ENCODE measurements around the gene DNAH3.

Gene DNAH3

GRCh38 chr16:21167929-21168602 is 17.4 kb upstream of the DNAH3 start:
- Histone ChIP-seq H3K27me3 (ENCODE audit: control insufficient read depth, insufficient read depth, low read length, poor library complexity, severe bottlenecking) (no peaks in the 10 kb centered on the region), H3K27ac (ENCODE audit: insufficient read depth, low read depth, low read length, poor library complexity, severe bottlenecking) (no peak overlapping the region), H3K9me3 (ENCODE audit: control insufficient read depth, low read length) (no peaks in the 10 kb centered on the region), H3K4me1 (ENCODE audit: control insufficient read depth, insufficient read depth, low read length) (no peaks in the 10 kb centered on the region), H3K4me3 (ENCODE audit: insufficient read depth, low read depth, low read length) (no peak overlapping the region), H3K36me3 (ENCODE audit: control insufficient read depth, insufficient read depth, low read length) (peaks cover 11% of the 10 kb centered on the region)
- 93 to 96% methylated on average over 12 of the region's 12 CpGs for WGBS, 2 experiments

GRCh38 chr16:21167360-21167759 is 16.7 kb upstream of the DNAH3 start:
- WGBS, 2 experiments = 89 to 97% methylated on average over 9 of the region's 9 CpGs

GRCh38 chr16:21166561-21166961 is 15.9 kb upstream of the DNAH3 start:
- 90% methylated on average over 9 of the region's 9 CpGs for WGBS, 2 experiments

More at GRCh38 chr16:21167360-21167759, 16.7 kb upstream of the DNAH3 start:
- no peaks in the 10 kb centered on the region for H3K4me1 ChIP-seq (ENCODE audit: control insufficient read depth, insufficient read depth, low read length)
- H3K9me3 ChIP-seq (ENCODE audit: control insufficient read depth, low read length) = no peaks in the 10 kb centered on the region
- peaks cover 13% of the 10 kb centered on the region for H3K36me3 ChIP-seq (ENCODE audit: control insufficient read depth, insufficient read depth, low read length)
- no peak overlapping the region for H3K4me3 ChIP-seq (ENCODE audit: insufficient read depth, low read depth, low read length)
- H3K27ac ChIP-seq (ENCODE audit: insufficient read depth, low read depth, low read length, poor library complexity, severe bottlenecking) = no peak overlapping the region
- no peaks in the 10 kb centered on the region for H3K27me3 ChIP-seq (ENCODE audit: control insufficient read depth, insufficient read depth, low read length, poor library complexity, severe bottlenecking)

GRCh38 chr16:21164521-21165168 is 14.0 kb upstream of the DNAH3 start:
- Histone ChIP-seq H3K4me3 (ENCODE audit: insufficient read depth, low read depth, low read length) (no peak overlapping the region), H3K27ac (ENCODE audit: insufficient read depth, low read depth, low read length, poor library complexity, severe bottlenecking) (no peak overlapping the region), H3K36me3 (ENCODE audit: control insufficient read depth, insufficient read depth, low read length) (peaks cover 3% of the 10 kb centered on the region), H3K9me3 (ENCODE audit: control insufficient read depth, low read length) (no peaks in the 10 kb centered on the region), H3K27me3 (ENCODE audit: control insufficient read depth, insufficient read depth, low read length, poor library complexity, severe bottlenecking) (no peaks in the 10 kb centered on the region), H3K4me1 (ENCODE audit: control insufficient read depth, insufficient read depth, low read length) (no peaks in the 10 kb centered on the region)
- WGBS, 2 experiments = 92 to 96% methylated on average over 7 of the region's 7 CpGs

More at GRCh38 chr16:21166561-21166961, 15.9 kb upstream of the DNAH3 start:
- Histone ChIP-seq H3K27ac (ENCODE audit: insufficient read depth, low read depth, low read length, poor library complexity, severe bottlenecking) (no peak overlapping the region), H3K4me1 (ENCODE audit: control insufficient read depth, insufficient read depth, low read length) (no peaks in the 10 kb centered on the region), H3K4me3 (ENCODE audit: insufficient read depth, low read depth, low read length) (no peak overlapping the region), H3K36me3 (ENCODE audit: control insufficient read depth, insufficient read depth, low read length) (peaks cover 13% of the 10 kb centered on the region), H3K9me3 (ENCODE audit: control insufficient read depth, low read length) (no peaks in the 10 kb centered on the region), H3K27me3 (ENCODE audit: control insufficient read depth, insufficient read depth, low read length, poor library complexity, severe bottlenecking) (no peaks in the 10 kb centered on the region)

- peaks cover 3% of the 10 kb centered on the region for H3K36me3 ChIP-seq (ENCODE audit: control insufficient read depth, insufficient read depth, low read length)
These were observed 12.9 kb upstream of the DNAH3 start for GRCh38 chr16:21163576-21163975.

GRCh38 chr16:21162661-21163151 is 12.1 kb upstream of the DNAH3 start:
- WGBS, 2 experiments = 94% methylated on average over 7 of the region's 7 CpGs

More at GRCh38 chr16:21163576-21163975, 12.9 kb upstream of the DNAH3 start:
- H3K9me3 ChIP-seq (ENCODE audit: control insufficient read depth, low read length) = no peaks in the 10 kb centered on the region
- WGBS, 2 experiments = 92 to 93% methylated on average over 4 of the region's 4 CpGs
- no peaks in the 10 kb centered on the region for H3K27me3 ChIP-seq (ENCODE audit: control insufficient read depth, insufficient read depth, low read length, poor library complexity, severe bottlenecking)
- no peak overlapping the region for H3K27ac ChIP-seq (ENCODE audit: insufficient read depth, low read depth, low read length, poor library complexity, severe bottlenecking)
- H3K4me1 ChIP-seq (ENCODE audit: control insufficient read depth, insufficient read depth, low read length) = no peaks in the 10 kb centered on the region
- H3K4me3 ChIP-seq (ENCODE audit: insufficient read depth, low read depth, low read length) = no peak overlapping the region

GRCh38 chr16:21161211-21161610 is 10.6 kb upstream of the DNAH3 start:
- Histone ChIP-seq H3K27ac (ENCODE audit: insufficient read depth, low read depth, low read length, poor library complexity, severe bottlenecking) (no peak overlapping the region), H3K36me3 (ENCODE audit: control insufficient read depth, insufficient read depth, low read length) (peaks cover 3% of the 10 kb centered on the region), H3K4me3 (ENCODE audit: insufficient read depth, low read depth, low read length) (no peak overlapping the region), H3K27me3 (ENCODE audit: control insufficient read depth, insufficient read depth, low read length, poor library complexity, severe bottlenecking) (peaks cover 8% of the 10 kb centered on the region), H3K9me3 (ENCODE audit: control insufficient read depth, low read length) (no peaks in the 10 kb centered on the region), H3K4me1 (ENCODE audit: control insufficient read depth, insufficient read depth, low read length) (peaks cover 2% of the 10 kb centered on the region)
- WGBS, 2 experiments = 87 to 97% methylated on average over 2 of the region's 2 CpGs

More at GRCh38 chr16:21162661-21163151, 12.1 kb upstream of the DNAH3 start:
- Histone ChIP-seq H3K27me3 (ENCODE audit: control insufficient read depth, insufficient read depth, low read length, poor library complexity, severe bottlenecking) (peaks cover 3% of the 10 kb centered on the region), H3K4me3 (ENCODE audit: insufficient read depth, low read depth, low read length) (no peak overlapping the region), H3K27ac (ENCODE audit: insufficient read depth, low read depth, low read length, poor library complexity, severe bottlenecking) (no peak overlapping the region), H3K9me3 (ENCODE audit: control insufficient read depth, low read length) (no peaks in the 10 kb centered on the region), H3K4me1 (ENCODE audit: control insufficient read depth, insufficient read depth, low read length) (peaks cover 2% of the 10 kb centered on the region), H3K36me3 (ENCODE audit: control insufficient read depth, insufficient read depth, low read length) (peaks cover 3% of the 10 kb centered on the region)

GRCh38 chr16:21160276-21160675 is 9.6 kb upstream of the DNAH3 start:
- Histone ChIP-seq H3K4me3 (ENCODE audit: insufficient read depth, low read depth, low read length) (no peak overlapping the region), H3K27me3 (ENCODE audit: control insufficient read depth, insufficient read depth, low read length, poor library complexity, severe bottlenecking) (peaks cover 8% of the 10 kb centered on the region), H3K27ac (ENCODE audit: insufficient read depth, low read depth, low read length, poor library complexity, severe bottlenecking) (no peak overlapping the region), H3K4me1 (ENCODE audit: control insufficient read depth, insufficient read depth, low read length) (peaks cover 2% of the 10 kb centered on the region), H3K9me3 (ENCODE audit: control insufficient read depth, low read length) (no peaks in the 10 kb centered on the region), H3K36me3 (ENCODE audit: control insufficient read depth, insufficient read depth, low read length) (peaks cover 3% of the 10 kb centered on the region)
- 68 to 81% methylated on average over 1 of the region's 1 CpG for WGBS, 2 experiments

- 2 to 3% methylated on average over 27 of the region's 27 CpGs for WGBS, 2 experiments
- Histone ChIP-seq H3K36me3 (ENCODE audit: control insufficient read depth, insufficient read depth, low read length) (peaks cover 3% of the 10 kb centered on the region), H3K4me3 (ENCODE audit: insufficient read depth, low read depth, low read length) (peak overlapping the region; percentile 71), H3K9me3 (ENCODE audit: control insufficient read depth, low read length) (no peaks in the 10 kb centered on the region), H3K4me1 (ENCODE audit: control insufficient read depth, insufficient read depth, low read length) (peaks cover 2% of the 10 kb centered on the region), H3K27me3 (ENCODE audit: control insufficient read depth, insufficient read depth, low read length, poor library complexity, severe bottlenecking) (peaks cover 8% of the 10 kb centered on the region), H3K27ac (ENCODE audit: insufficient read depth, low read depth, low read length, poor library complexity, severe bottlenecking) (no peak overlapping the region)
These were observed 8.8 kb upstream of the DNAH3 start for GRCh38 chr16:21159281-21159951.
